Esophagus muscularis mucosa (tissue), 4 donors: ENCODE data around the gene ZNF576. TPM values are rescaled to one million over a fixed set of nuclear protein-coding genes. Genes with fewer than 3 reads are reported as not detected.

Source experiments
- DNase-seq: peaks from one replicate; pipeline ENCODE4 v3.0.0-alpha.2; 2017; ENCODE audit errors: extremely low spot score
- H3K27ac ChIP-seq, 4 donors: fragments of 200-600 bp; sonication (generic); replicated peaks in 1 of 4; 1 replicate in 3 of 4; 2 replicates in 1 of 4; pipeline ENCODE4 v1.5.1; 2016 to 2019; ENCODE audit warnings: mild to moderate bottlenecking in 1 of 4
- H3K27me3 ChIP-seq, 4 donors: fragments of 200-600 bp; sonication (generic); one replicate each; pipeline versions ENCODE4 v1.5.1 to v1.6.0; 2016 to 2019
- H3K36me3 ChIP-seq, 4 donors: fragments of 200-600 bp; sonication (generic); one replicate each; pipeline ENCODE4 v1.5.1; 2016 to 2019
- H3K4me1 ChIP-seq, 4 donors: fragments of 200-600 bp; sonication (generic); one replicate each; pipeline ENCODE4 v1.5.1; 2016 to 2019
- H3K4me3 ChIP-seq, 4 donors: fragments of 200-600 bp; sonication (generic); 1 replicate in 2 of 4; 2 replicates in 2 of 4; pipeline ENCODE4 v1.5.1; 2016 to 2019; ENCODE audit warnings: mild to moderate bottlenecking in 4 of 4, moderate library complexity in 1 of 4
- H3K9me3 ChIP-seq, 4 donors: fragments of 200-600 bp; sonication (generic); 1 replicate in 3 of 4; 2 replicates in 1 of 4; pipeline ENCODE4 v1.5.1; 2016 to 2019
- CTCF ChIP-seq, 3 experiments: fragments of 200-600 bp in 2 of 3; fragments of 450-650 bp in 1 of 3; sonication (generic) in 2 of 3; IDR thresholded peaks; one replicate each; pipeline ENCODE4 v1.5.1; 2017 to 2019; ENCODE audit warnings: antibody characterized with exemption in 3 of 3, mild to moderate bottlenecking in 2 of 3, moderate library complexity in 1 of 3
- EP300 ChIP-seq: sonication (generic); formaldehyde crosslinking; IDR thresholded peaks from one replicate; pipeline ENCODE4 v1.6.1; 2017; ENCODE audit warnings: antibody characterized with exemption
- POLR2A ChIP-seq: fragments of 450-650 bp; IDR thresholded peaks from one replicate; pipeline ENCODE4 v1.6.1; 2017; ENCODE audit warnings: antibody characterized with exemption, moderate library complexity, mild to moderate bottlenecking, low read depth
- POLR2AphosphoS5 ChIP-seq, 2 donors: sonication (generic); formaldehyde crosslinking; IDR thresholded peaks; one replicate each; pipeline ENCODE4 v1.6.1; 2017; ENCODE audit warnings: antibody characterized with exemption in 2 of 2
- WGBS: methylation state at CpG from one replicate; pipeline ENCODE4 v1.1.5; 2018; 5-methylcytosine and 5-hydroxymethylcytosine counted together
- intact Hi-C: fragments of 100-400 bp; cut with DNase I; formaldehyde crosslinking; loops from one replicate; pipeline ENCODE4 v1.15.1; 2023
- total RNA-seq, 4 donors: library from RNA; depleted of rRNA; stranded (reverse); fragments of >200 nt; gene quantifications; one replicate each; pipeline versions ENCODE4 v1.1.0 to v1.2.1, GENCODE V29; 2016

Gene ZNF576
- total RNA-seq, 4 donors from 2014 or later: 10.0 to 18.6 (median 16.6) TPM

DNA sequence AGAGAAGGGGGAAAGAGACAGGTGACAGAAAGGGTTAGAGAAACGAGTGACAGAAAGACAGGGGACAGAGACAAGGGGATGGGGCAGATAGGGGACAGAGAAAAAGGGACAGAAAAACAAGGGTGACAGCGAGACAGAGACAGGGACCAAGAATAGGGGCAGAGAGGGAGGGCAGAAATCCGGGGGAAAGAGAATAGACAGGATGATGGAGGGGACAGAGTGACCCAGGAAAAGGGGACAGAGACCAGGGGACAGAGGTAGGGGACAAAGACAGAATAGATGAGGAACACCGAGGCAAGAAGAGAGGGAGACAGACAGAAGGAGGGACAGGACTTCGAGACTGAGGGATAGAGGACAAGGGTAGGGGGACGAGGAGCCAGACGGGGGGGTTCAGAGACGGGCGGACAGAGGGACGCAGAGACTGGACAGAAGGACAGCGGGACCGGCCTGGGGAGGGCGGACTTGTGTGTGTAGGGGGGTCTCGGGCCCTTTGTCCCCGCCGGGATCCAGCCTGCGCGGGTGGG is 42.7 kb downstream of the ZNF576 start:
- Histone ChIP-seq H3K4me1 (peaks cover 13 to 55% (median 43%) of the 10 kb centered on the region in 4 donors), H3K27me3 (no peaks in the 10 kb centered on the region), H3K9me3 (no peaks in the 10 kb centered on the region), H3K27ac (peak overlapping the region; percentile 62 to 81 (median 76)), H3K36me3 (no peaks in the 10 kb centered on the region), H3K4me3 (peak overlapping the region; percentile 62 to 81 (median 72))
- WGBS: 10% methylated on average over 18 of the region's 18 CpGs
- TF ChIP-seq CTCF (IDR thresholded peaks at IDR 0.05) (no peak), POLR2A (no peak), POLR2AphosphoS5 (IDR thresholded peaks at IDR 0.05) (no peak), EP300 (no peak)
- intact Hi-C loops: no loop called here
- no peak for DNase-seq

DNA sequence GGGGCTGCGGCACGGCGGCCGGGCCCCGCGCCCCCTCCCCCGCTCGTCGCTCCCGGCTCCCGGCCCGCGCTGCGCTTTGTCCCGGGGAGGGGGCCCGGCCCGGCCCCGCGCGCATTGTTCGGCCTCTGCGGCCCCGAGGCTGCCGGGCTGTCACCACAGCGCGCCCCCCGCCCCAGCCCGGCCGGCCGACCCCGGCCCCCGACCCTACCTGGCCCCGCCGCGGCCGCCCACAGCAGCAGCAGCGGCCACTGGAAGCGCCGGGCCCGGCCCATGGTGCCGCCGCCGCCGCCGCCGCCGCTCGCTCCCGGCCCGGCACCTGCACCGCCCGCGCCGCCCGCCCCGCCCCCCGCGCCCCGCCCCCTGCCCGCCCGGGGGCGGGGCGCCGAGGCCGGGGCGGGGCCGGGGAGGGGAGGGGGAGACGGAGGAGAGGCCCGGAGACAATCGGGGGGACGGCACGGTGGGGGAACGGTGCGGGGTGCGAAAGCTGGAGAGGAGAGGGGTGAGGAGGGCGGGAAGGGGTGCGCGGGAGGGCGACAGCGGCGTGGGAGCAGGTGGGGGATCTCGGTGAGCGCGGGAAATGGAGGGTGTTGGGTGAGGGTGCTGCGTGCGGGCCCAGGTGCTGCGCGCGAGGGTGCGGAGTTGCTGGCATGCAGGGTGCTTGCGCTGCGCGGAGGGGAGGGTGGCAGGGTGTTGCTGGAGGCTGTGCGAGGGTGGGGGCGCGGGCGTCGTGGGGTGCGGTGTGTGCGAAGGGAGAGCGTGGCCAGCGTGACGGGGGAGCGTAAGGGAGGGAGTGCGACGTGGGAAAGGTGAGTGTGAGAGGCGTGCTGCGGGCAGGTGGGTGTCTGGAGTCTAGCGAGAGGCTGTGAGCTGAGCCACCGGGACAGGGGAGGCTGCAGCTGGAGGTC is 43.4 kb downstream of the ZNF576 start, which contains the start of gene CADM4:
Gene CADM4, minus strand, starts transcription at position 332 of the 905 bp plus-strand sequence. Its CDS starts 60 bp downstream, at position 272.
- peak within 1 kb of the TSS; percentile 62 to 81 (median 76) for H3K27ac ChIP-seq

GRCh38 chr19:43640424-43640757 is 44.0 kb downstream of the ZNF576 start:
- no peak for DNase-seq
- intact Hi-C loops: no loop called here
- Histone ChIP-seq H3K4me1 (peaks cover 13 to 42% (median 31%) of the 10 kb centered on the region in 4 donors), H3K36me3 (no peaks in the 10 kb centered on the region), H3K4me3 (peak overlapping the region; percentile 62 to 81 (median 72)), H3K9me3 (no peaks in the 10 kb centered on the region), H3K27me3 (no peaks in the 10 kb centered on the region), H3K27ac (peak overlapping the region; percentile 37 to 76 (median 64))
- TF ChIP-seq EP300: no peak
- no peak for TF ChIP-seq CTCF (IDR thresholded peaks at IDR 0.05)
- no peak for TF ChIP-seq POLR2A
- TF ChIP-seq POLR2AphosphoS5 (IDR thresholded peaks at IDR 0.05): no peak
- WGBS: 12% methylated on average over 6 of the region's 9 CpGs

More for the DNA sequence above, 43.4 kb downstream of the ZNF576 start, which contains the start of gene CADM4:
- peaks cover 13 to 48% (median 37%) of the 10 kb centered on the region in 4 donors for H3K4me1 ChIP-seq
- DNase-seq: no peak
- H3K4me3 ChIP-seq: peak within 1 kb of the TSS; percentile 62 to 81 (median 72)
- no peaks in the 10 kb centered on the region for H3K27me3 ChIP-seq
- intact Hi-C loops: no loop called here
- WGBS: under 1% methylated on average over 36 of the region's 110 CpGs
- TF ChIP-seq POLR2A (no peak), POLR2AphosphoS5 (IDR thresholded peaks at IDR 0.05) (no peak)
- H3K9me3 ChIP-seq: no peaks in the 10 kb centered on the region
- H3K36me3 ChIP-seq: no peaks in the 10 kb centered on the region

DNA sequence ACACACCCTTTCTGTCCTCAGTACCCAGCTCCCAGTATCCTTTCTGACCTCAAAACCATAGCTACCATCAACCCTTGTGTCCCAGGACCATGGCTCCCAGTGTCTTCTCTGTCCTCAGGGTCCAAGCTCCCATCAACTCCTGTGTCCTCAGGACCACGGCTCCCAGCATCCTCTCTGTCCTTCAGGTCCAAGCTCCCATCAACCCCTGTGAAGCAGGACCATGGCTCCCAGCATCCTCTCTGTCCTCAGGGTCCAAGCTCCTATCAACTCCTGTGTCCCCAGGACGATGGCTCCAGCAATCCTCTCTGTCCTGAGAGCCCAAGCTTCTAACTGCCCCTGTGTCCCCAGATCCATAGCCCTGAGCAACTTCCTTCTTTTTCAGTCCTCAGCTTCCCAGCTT is 44.9 kb downstream of the ZNF576 start:
- intact Hi-C loops: no loop called here
- peaks cover 0 to 5% (median 2%) of the 10 kb centered on the region in 4 donors for H3K36me3 ChIP-seq

More for the DNA sequence above, 44.9 kb downstream of the ZNF576 start:
- no peak for DNase-seq
- WGBS: 86% methylated on average over 2 of the region's 2 CpGs
- peaks cover 13 to 32% (median 21%) of the 10 kb centered on the region in 4 donors for H3K4me1 ChIP-seq
- TF ChIP-seq POLR2AphosphoS5 (IDR thresholded peaks at IDR 0.05) (no peak), POLR2A (no peak), CTCF (IDR thresholded peaks at IDR 0.05) (no peak), EP300 (no peak)
- no peak overlapping the region for H3K4me3 ChIP-seq
- H3K9me3 ChIP-seq: no peaks in the 10 kb centered on the region
- H3K27ac ChIP-seq: no peak overlapping the region
- no peaks in the 10 kb centered on the region for H3K27me3 ChIP-seq
